ACHN (cell line): Measurements from ENCODE around the gene SLC48A1.
"Not testable (repeated sequence)": the region's sequence is repeated elsewhere in the genome, so short reads cannot be mapped to it uniquely, and the experiment has no call there.

Experiments
- DNase-seq: peaks from one replicate; pipeline ENCODE4 v3.0.0-alpha.2; 2015
- in situ Hi-C: cut with HindIII; loops from 2 replicates; pipeline ENCODE4 v1.10.0; 2017; ENCODE audit warnings: low sequenced_read_pairs, low pct_ligation_motif_present, low pct_unique_long_range_greater_than_20kb

SLC48A1 gene

GRCh38 chr12:47814539-47815170, 41.6 kb downstream of the SLC48A1 start:
- in situ Hi-C loops, result no loop called here

GRCh38 chr12:47815447-47815846, 42.4 kb downstream of the SLC48A1 start:
- DNase-seq, in situ Hi-C loops: not testable (repeated sequence)

More at GRCh38 chr12:47814539-47815170, 41.6 kb downstream of the SLC48A1 start:
- no peak for DNase-seq

- DNase-seq, result no peak
- in situ Hi-C loops, result no loop called here
Measured at GRCh38 chr12:47816403-47817271, 43.6 kb downstream of the SLC48A1 start.

GRCh38 chr12:47817272-47818006, 44.4 kb downstream of the SLC48A1 start:
- in situ Hi-C loops, result no loop called here
- no peak for DNase-seq

- in situ Hi-C loops, result no loop called here
- DNase-seq, result no peak
Measured at GRCh38 chr12:47818007-47818376, 45.0 kb downstream of the SLC48A1 start.

- no peak for DNase-seq
- in situ Hi-C loops, result no loop called here
Measured at GRCh38 chr12:47818467-47819137, 45.6 kb downstream of the SLC48A1 start.

GRCh38 chr12:47819138-47819895, 46.3 kb downstream of the SLC48A1 start:
- in situ Hi-C loops, result no loop called here

GRCh38 chr12:47819896-47820630, 47.0 kb downstream of the SLC48A1 start, which contains the start of gene HDAC7:
Gene HDAC7, minus strand, starts transcription at chr12:47819903. Its CDS starts 118 bp downstream, at chr12:47819785.
- DNase-seq, result peak; percentile 83
- in situ Hi-C loops, result no loop called here

More at GRCh38 chr12:47819138-47819895, 46.3 kb downstream of the SLC48A1 start:
- peak; percentile 70 for DNase-seq

GRCh38 chr12:47820631-47821345, 47.8 kb downstream of the SLC48A1 start:
- peak; percentile 99 for DNase-seq

GRCh38 chr12:47821346-47821706, 48.3 kb downstream of the SLC48A1 start:
- DNase-seq, result peak; percentile 61
- in situ Hi-C loops, result no loop called here

More at GRCh38 chr12:47820631-47821345, 47.8 kb downstream of the SLC48A1 start:
- in situ Hi-C loops, result no loop called here

- no peak for DNase-seq
- in situ Hi-C loops, result no loop called here
Measured at GRCh38 chr12:47822401-47822800, 49.4 kb downstream of the SLC48A1 start.

GRCh38 chr12:47822863-47823262, 49.8 kb downstream of the SLC48A1 start:
- no peak for DNase-seq
- in situ Hi-C loops, result no loop called here

- in situ Hi-C loops, result no loop called here
- DNase-seq, result no peak
Measured at GRCh38 chr12:47823422-47824086, 50.5 kb downstream of the SLC48A1 start.

- DNase-seq, result no peak
- in situ Hi-C loops, result no loop called here
Measured at GRCh38 chr12:47824198-47824597, 51.2 kb downstream of the SLC48A1 start.

GRCh38 chr12:47824635-47825034, 51.6 kb downstream of the SLC48A1 start:
- DNase-seq, result no peak
- in situ Hi-C loops, result no loop called here

- in situ Hi-C loops, result no loop called here
- no peak for DNase-seq
Measured at GRCh38 chr12:47825173-47825639, 52.2 kb downstream of the SLC48A1 start.
